K562 (cell line): Measurements from ENCODE around the gene LY6G6D. TPM values are rescaled to one million over a fixed set of nuclear protein-coding genes. Genes with fewer than 3 reads are reported as not detected.

Experiments used
- C11orf30 ChIP-seq: fragments of 450-650 bp; IDR thresholded peaks from 2 replicates; pipeline ENCODE4 v1.6.1; 2016; ENCODE audit warnings: low read depth, mild to moderate bottlenecking
- FIP1L1 ChIP-seq: fragments of 200-400 bp; formaldehyde crosslinking; IDR thresholded peaks from 2 replicates; pipeline ENCODE4 v1.6.1; 2018; ENCODE audit warnings: mild to moderate bottlenecking, low read depth, low read length; ENCODE audit not compliant: poor library complexity, severe bottlenecking
- GATAD2A ChIP-seq: fragments of 450-650 bp; IDR thresholded peaks from 2 replicates; pipeline ENCODE4 v1.6.1; 2017
- GTF2F1 ChIP-seq: IDR thresholded peaks from 2 replicates; pipeline ENCODE4 v1.6.1; 2011; ENCODE audit warnings: low read depth, low read length, improper control_type of control experiment
- HDAC8 ChIP-seq: fragments of 450-650 bp; IDR thresholded peaks from 2 replicates; pipeline ENCODE4 v1.6.1; 2016; ENCODE audit warnings: mild to moderate bottlenecking, missing genetic modification characterization, moderate library complexity, missing compliant biosample characterization
- OTX1 ChIP-seq: fragments of 450-650 bp; formaldehyde crosslinking; IDR thresholded peaks from 2 replicates; pipeline ENCODE4 v1.4.0; 2022; ENCODE audit warnings: mild to moderate bottlenecking
- PKNOX1 ChIP-seq: fragments of 450-650 bp; IDR thresholded peaks from 2 replicates; pipeline ENCODE4 v1.6.1; 2016
- PYGO2 ChIP-seq: fragments of 450-650 bp; IDR thresholded peaks from 2 replicates; pipeline ENCODE4 v1.6.1; 2016; ENCODE audit warnings: mild to moderate bottlenecking, missing genetic modification characterization, moderate library complexity, missing compliant biosample characterization
- RFX7 ChIP-seq: fragments of 250-450 bp; sonication (Bioruptor Pico); IDR thresholded peaks from 2 replicates; pipeline ENCODE4 v1.5.1; 2021; ENCODE audit warnings: mild to moderate bottlenecking
- SMARCA5 ChIP-seq: fragments of 450-650 bp; IDR thresholded peaks from 2 replicates; pipeline ENCODE4 v1.6.1; 2016
- TAF7 ChIP-seq: fragments of 450-650 bp; IDR thresholded peaks from 2 replicates; pipeline ENCODE4 v1.6.1; 2016; ENCODE audit warnings: missing genetic modification characterization, missing compliant biosample characterization
- TCF15 ChIP-seq: fragments of 250-450 bp; sonication (Bioruptor Pico); IDR thresholded peaks from 2 replicates; pipeline ENCODE4 v1.8.0; 2022; ENCODE audit warnings: moderate library complexity, mild to moderate bottlenecking, inconsistent platforms
- THAP7 ChIP-seq: fragments of 250-450 bp; sonication (Bioruptor Pico); IDR thresholded peaks from 2 replicates; pipeline ENCODE4 v1.5.0; 2021
- THRB ChIP-seq: fragments of 450-650 bp; formaldehyde crosslinking; conservative IDR thresholded peaks from 2 replicates; pipeline ENCODE4 v1.4.0; 2022; ENCODE audit warnings: mild to moderate bottlenecking, missing genetic modification characterization
- ZNF740 ChIP-seq, 3 experiments: fragments of 200-800 bp in 1 of 3; sonication (Bioruptor generic) in 1 of 3; sonication (generic) in 1 of 3; formaldehyde crosslinking in 1 of 3; IDR thresholded peaks; 2 replicates each; pipeline versions ENCODE4 v1.6.1 to v1.8.0; 2016 to 2022; ENCODE audit warnings: mild to moderate bottlenecking in 2 of 3, missing compliant biosample characterization in 2 of 3, missing genetic modification characterization in 2 of 3, missing genetic modification reagents in 1 of 3
- polyA plus RNA-seq, 8 experiments: library from polyadenylated mRNA; depleted of rRNA in 4 of 8; stranded (reverse) in 5 of 8; unstranded in 3 of 8; fragments of >200 nt; fragmentation: Nextera tagmentation in 2 of 8; fragmentation: Illumina TruSeq in 1 of 8; extraction: Ambion mirVana in 2 of 8; extraction: Trizol in 1 of 8; gene quantifications; 2 replicates each; pipeline versions ENCODE4 v1.2.1 to v1.2.3, GENCODE V29; 2011 to 2014; ENCODE audit warnings: inconsistent platforms in 1 of 8, missing spikeins in 1 of 8
- total RNA-seq, 7 experiments: library from RNA; depleted of rRNA in 6 of 7; stranded (reverse); fragments of >200 nt in 6 of 7; fragmentation: Illumina TruSeq in 2 of 7; extraction: Trizol in 2 of 7; gene quantifications; 2 replicates each; pipeline versions ENCODE4 v1.2.1 to v1.2.3, GENCODE V29; 2011 to 2021; ENCODE audit warnings: low replicate concordance in 1 of 7
- TF ChIP-seq, protein P1 (sequence below): fragments of 450-650 bp; formaldehyde crosslinking; IDR thresholded peaks from 2 replicates; pipeline ENCODE4 v1.4.0; 2022; ENCODE audit warnings: missing genetic modification characterization
- TF ChIP-seq, protein P2 (sequence below): IDR thresholded peaks from 2 replicates; pipeline ENCODE4 v1.6.1; 2011; ENCODE audit warnings: borderline replicate concordance, low read depth, mild to moderate bottlenecking, moderate library complexity, low read length; ENCODE audit not compliant: insufficient read depth, poor library complexity, severe bottlenecking

Gene LY6G6D
- total and polyA plus RNA-seq, 9 of the 15 experiments (the other 6 are each of a cell fraction or from before 2014, with no cell fraction given): 0.30 to 0.38 TPM; not detected in 7

DNA sequence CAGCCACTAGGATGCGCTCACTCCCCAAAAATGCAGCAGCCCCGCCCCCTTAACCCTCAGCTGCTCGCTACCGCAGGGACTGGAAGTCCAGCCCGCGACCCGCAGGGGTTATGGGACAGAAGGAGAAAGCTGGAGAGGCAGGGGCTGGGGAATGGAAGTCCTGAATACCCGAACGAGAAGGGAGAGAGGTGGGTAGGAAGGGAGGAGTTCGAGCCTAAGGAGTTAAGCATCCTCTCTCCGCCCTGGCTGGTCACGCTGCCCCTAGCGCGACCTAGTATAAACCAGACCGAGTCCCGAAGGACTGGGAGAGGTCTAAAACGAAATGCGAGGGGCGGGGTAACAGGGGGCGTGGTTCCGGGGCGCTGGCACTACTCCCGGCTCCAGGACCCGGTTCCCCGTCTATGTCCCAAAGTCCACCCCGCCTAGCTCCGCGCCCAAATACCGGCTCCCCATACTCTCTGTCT lies 14.4 kb downstream of the LY6G6D start (continued):
- TF ChIP-seq THRB (no peak), GATAD2A (no peak), OTX1 (no peak), RFX7 (CRISPR knock-in tag) (no peak), TCF15 (CRISPR knock-in tag) (no peak), C11orf30 (no peak), PKNOX1 (no peak), THAP7 (CRISPR knock-in tag) (no peak), PYGO2 (tag) (0 out of 2 replicates have a peak, but pooled peaks have one; percentile 34), FIP1L1 (no peak), SMARCA5 (peak; percentile 75), TAF7 (no peak), HDAC8 (tag) (no peak), GTF2F1 (no peak), ZNF740 (CRISPR knock-in tag; IDR thresholded peaks at IDR 0.05) (no peak), ZNF740 (tag; IDR thresholded peaks at IDR 0.05) (no peak)
- TF ChIP-seq, protein P1, sequence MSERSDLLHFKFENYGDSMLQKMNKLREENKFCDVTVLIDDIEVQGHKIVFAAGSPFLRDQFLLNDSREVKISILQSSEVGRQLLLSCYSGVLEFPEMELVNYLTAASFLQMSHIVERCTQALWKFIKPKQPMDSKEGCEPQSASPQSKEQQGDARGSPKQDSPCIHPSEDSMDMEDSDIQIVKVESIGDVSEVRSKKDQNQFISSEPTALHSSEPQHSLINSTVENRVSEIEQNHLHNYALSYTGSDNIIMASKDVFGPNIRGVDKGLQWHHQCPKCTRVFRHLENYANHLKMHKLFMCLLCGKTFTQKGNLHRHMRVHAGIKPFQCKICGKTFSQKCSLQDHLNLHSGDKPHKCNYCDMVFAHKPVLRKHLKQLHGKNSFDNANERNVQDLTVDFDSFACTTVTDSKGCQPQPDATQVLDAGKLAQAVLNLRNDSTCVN (CRISPR knock-in tag): no peak
- TF ChIP-seq, protein P2, sequence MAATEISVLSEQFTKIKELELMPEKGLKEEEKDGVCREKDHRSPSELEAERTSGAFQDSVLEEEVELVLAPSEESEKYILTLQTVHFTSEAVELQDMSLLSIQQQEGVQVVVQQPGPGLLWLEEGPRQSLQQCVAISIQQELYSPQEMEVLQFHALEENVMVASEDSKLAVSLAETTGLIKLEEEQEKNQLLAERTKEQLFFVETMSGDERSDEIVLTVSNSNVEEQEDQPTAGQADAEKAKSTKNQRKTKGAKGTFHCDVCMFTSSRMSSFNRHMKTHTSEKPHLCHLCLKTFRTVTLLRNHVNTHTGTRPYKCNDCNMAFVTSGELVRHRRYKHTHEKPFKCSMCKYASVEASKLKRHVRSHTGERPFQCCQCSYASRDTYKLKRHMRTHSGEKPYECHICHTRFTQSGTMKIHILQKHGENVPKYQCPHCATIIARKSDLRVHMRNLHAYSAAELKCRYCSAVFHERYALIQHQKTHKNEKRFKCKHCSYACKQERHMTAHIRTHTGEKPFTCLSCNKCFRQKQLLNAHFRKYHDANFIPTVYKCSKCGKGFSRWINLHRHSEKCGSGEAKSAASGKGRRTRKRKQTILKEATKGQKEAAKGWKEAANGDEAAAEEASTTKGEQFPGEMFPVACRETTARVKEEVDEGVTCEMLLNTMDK: no peak
